Hindlimb muscle (tissue), 1 donor: ENCODE measurements around the gene EPN3. TPM values are rescaled to one million over a fixed set of nuclear protein-coding genes. Genes with fewer than 3 reads are reported as not detected.

Source experiments
- DNase-seq: peaks from one replicate; pipeline ENCODE4 v3.0.0-alpha.2; 2013
- polyA plus RNA-seq: library from polyadenylated mRNA; unstranded; fragments of 120-200 nt; gene quantifications from one replicate; pipeline ENCODE4 v1.2.1, GENCODE V29; 2013; ENCODE audit not compliant: insufficient read length

The EPN3 gene
- polyA plus RNA-seq, 1 donor = 1.5 TPM

- DNase-seq = no peak
Observed at GRCh38 chr17:50570528-50570927, 38.0 kb downstream of the EPN3 start.

DNA sequence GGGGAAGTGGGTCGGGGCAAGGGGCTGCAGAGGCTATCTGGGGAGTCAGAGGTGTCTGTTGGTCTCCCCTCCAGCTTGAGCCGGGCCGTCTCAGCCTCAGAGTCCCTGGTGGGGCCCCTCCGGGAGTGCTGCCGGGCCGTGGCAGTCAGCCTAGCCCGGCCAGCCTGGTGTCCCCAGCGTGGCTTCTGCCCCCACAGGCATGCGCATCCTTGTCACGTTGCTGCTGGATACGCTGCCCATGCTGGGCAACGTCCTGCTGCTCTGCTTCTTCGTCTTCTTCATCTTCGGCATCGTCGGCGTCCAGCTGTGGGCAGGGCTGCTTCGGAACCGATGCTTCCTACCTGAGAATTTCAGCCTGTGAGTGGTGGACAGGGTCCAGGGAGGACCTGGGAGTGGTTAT, 39.1 kb downstream of the EPN3 start:
- DNase-seq = no peak

- DNase-seq = no peak
Observed at GRCh38 chr17:50572541-50572940, 40.0 kb downstream of the EPN3 start.

- DNase-seq = no peak
Observed at GRCh38 chr17:50573866-50574611, 41.5 kb downstream of the EPN3 start.

- no peak for DNase-seq
Observed at GRCh38 chr17:50575581-50576210, 43.2 kb downstream of the EPN3 start.

DNA sequence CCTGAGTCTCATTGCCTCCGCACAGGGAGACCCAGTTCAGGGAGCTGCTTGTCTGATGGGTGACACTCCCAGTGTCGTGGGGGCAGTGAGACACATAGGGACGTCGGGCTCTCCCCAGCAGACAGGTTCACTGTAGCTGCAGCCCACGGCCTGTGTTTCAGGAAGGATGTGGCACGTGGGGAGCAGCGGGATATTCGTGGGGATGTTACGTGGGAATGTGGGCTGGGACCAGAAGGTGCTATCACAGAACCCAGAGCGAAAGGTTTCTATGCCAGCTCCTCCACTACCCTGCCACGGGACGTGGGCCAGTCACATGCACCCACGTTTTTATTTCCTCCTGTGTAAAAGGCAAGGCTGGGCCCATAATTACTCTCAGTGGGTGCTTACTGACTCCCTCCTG, 44.3 kb downstream of the EPN3 start:
- no peak for DNase-seq

DNA sequence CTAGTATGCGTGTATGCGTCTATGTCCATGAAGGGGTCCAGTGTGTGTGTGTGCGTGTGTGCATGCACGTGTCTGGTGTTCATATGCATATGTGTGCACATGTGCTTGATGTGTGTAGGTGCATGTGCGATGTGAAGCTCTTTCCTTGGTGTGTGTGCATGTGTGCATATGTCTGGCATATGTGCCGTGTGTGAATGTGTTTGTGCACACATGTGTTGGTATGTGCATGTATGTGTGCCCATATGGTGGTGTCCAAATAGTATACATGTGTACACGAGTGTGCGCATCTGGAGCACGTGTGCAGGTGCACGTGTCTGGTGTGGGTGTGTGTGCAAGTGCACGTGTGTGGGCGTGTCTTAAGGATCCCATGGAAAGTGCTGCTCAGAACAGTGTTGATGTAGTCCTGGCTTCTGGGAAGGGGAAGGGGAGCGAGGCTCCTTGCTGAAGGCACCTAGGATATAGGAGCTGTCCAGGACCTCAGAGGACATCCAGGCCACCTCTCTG, 45.0 kb downstream of the EPN3 start:
- DNase-seq = no peak

DNA sequence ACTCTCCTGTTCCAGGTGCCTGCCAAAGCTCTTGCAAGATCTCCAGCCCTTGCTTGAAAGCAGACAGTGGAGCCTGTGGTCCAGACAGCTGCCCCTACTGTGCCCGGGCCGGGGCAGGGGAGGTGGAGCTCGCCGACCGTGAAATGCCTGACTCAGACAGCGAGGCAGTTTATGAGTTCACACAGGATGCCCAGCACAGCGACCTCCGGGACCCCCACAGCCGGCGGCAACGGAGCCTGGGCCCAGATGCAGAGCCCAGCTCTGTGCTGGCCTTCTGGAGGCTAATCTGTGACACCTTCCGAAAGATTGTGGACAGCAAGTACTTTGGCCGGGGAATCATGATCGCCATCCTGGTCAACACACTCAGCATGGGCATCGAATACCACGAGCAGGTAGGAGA, 45.6 kb downstream of the EPN3 start:
- DNase-seq = no peak

DNA sequence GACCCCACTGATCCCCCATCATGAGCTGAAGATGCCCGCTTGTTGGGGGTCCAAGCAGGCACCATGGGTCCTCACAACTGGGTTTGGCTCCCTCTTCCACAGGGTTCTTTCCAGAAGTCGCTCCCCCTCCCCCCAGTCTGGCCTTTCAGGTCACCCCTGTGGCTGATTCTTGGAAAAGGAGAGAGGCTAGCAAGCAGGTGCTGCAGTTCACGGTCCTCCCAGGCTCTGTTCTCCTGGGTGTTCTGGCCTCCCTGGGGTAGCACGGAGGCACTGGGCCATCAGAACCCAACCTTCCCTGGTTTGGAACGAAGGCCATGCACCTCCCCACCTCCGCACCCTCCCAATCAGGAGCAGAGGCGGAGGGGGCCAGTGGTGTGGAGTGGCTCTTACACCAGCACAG, 46.9 kb downstream of the EPN3 start:
- DNase-seq = no peak

GRCh38 chr17:50580646-50581045, 48.1 kb downstream of the EPN3 start:
- no peak for DNase-seq

DNA sequence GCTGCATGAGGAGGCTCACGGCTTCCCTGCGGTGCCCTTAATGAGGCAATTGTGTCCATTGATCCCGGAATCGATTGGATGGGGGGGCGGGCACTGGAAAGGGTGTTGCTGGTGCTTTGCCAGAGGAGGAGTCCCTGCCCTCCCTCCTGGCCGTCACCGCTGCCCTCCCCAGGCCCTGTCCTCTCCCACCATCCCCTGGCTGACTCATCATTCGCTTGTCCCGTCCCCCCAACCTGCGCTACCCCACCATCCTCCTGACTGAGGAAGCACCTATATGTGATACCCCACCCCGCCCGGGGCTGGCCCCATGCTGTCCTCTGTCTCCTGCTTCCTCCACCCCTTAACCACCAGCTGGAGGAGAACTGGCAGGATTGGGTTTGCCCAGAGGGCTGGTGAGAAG, 48.8 kb downstream of the EPN3 start:
- no peak for DNase-seq

DNA sequence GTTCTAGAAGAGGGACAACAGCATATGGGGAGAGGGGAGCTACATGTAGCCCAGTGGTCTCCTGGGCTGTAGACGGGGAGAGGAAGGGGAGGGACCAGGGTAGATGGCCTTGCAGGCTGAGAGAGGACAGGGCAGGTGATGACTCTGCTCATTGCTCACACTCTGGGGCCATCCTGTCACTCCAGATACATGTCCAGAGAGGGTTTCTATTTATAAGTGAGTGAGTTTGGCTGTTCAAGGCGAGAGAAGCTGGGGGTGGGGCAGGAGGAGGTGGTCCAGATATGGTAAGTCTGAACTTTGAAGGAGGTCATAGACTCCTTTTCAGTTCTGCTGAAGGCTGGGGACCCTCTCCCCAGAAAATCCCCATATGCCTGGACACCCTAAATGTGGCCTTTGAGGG, 50.2 kb downstream of the EPN3 start:
- no peak for DNase-seq

DNA sequence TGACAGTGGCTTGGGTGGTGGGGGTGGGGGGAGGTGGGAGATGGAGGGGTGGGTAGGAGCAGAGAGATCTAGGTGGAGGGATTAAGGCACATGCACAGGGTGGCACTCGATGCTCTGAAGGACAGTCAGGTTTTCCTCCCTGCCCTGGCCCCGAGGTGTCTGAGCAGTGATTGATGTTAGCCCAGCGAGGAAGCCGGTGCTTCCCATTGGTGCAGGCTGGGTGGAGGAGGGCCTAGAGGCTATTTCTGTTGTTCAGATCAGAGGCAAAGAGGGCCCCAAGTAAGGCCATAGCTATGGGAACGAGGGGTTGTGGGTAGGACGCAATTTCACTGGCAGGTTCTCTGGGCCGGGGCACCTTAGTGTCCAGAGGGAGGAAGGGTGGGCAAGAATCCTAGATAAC, 51.1 kb downstream of the EPN3 start:
- no peak for DNase-seq

GRCh38 chr17:50584116-50584515, 51.6 kb downstream of the EPN3 start:
- DNase-seq = no peak

DNA sequence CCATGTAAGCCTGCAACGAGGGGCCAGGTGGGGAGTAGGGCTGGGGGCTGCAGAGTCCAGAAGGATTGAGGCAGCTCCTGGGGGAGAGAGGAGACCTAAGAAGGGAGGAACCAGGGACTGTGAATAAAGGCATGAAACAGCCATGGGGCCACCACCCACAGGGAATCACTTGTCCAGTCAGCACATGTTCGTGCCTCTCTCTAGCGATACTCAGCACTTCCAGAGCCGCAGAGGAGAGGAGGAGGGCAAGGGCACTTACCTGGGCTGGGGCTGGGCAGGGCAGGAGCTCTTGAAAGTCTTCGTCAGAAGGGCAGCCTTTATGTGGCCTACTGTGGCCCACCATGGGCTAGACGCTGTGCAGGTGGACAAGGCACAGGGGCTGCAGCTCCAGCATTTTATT, 52.2 kb downstream of the EPN3 start:
- DNase-seq = no peak

DNA sequence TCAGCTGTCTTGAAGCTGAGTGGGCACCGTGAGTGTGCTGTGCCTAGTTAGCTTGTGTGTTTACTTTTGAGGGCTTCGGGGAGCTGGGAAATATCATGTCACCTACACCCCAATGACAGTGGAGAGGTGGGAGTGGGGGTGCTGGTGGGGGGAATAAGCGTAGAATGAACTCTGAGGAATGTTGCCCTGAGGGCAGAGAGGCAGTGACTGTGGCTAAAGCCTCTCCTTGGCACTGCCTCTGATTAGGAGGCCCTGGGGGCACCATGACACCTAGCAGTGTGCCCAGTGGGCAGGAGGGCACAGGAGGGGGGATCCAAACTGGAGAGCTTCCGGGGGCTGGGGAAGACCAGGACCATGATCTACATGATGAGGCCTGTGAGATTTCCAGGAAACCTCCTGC, 52.8 kb downstream of the EPN3 start:
- no peak for DNase-seq

DNA sequence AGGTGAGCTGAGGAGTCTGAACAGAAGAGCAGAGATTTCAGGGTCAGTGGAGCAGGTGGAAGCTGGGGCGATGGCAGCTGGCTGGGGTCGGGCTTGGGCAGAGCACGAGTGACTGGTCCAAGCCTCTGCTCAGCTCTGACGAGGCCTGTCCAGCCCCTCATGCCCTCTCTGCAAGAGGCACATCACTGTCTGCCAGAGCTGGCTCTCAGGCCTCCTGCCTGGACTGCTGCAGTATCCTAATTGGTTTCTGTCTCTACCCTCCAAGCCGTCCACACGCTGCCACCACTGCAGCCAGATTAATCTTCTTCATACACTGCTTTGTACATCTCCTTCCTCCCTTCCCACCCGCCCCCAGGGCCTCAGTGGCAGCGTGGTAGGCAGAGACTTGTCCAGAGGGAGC, 53.4 kb downstream of the EPN3 start:
- no peak for DNase-seq

DNA sequence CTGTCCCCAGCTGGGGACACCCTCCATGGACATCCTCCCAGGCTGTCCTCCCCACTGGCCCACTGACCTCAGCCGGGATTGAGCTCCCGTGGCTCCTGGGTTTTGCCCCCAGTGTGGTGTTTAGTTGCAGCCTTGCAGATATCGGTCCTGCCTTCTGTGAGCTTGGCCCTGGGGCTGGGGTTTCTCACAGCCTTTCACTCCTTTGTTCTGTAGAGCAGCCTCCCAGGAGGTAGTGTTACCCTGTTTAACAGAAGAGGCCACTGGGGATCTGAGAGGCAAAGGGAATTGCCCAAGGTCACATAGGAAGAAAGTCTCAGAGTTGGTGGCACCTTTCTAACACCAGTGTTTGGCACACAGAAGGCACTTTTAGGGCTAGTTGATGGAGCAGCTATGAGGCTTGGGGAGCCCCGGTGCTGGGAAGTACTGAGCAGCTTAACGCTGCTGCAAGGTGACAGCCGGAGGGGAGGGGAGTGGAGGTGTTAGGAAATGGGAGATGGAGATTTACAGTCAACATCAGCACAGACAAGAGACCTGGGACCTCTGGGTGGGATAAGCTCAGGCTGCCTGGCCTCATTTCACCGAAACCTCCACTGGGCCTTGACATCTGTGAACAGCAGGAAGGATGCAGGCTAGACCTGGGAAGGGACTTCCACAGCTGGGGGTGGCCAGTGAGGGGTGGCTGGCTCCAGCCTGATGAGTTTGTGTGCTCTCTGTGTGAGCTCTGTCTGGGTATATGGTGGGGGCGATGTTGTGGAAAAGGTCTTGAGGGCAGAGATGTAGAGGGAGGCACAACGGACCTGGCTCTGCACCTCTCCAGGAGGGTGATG, 54.1 kb downstream of the EPN3 start:
- no peak for DNase-seq

DNA sequence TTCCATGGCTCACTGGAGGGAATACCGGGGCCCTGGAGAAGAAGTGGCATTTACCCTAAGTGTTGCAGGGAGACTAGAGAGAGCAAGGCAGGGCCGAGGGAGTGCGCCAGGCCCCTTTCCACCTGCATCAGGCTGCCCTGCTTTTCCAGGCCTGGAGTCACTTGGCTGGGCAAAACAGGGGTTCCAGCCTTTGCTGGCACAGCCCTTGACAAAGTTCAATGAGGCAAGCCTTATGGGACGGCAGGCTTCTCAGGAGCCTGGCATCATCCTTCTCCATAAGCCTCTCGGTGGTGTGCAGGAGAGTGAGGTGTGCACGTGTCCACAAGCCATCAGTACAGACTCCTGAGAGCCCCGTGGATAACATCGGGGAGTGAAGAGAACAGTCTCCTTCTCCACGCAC, 55.0 kb downstream of the EPN3 start:
- DNase-seq = no peak

- DNase-seq = no peak
Observed at GRCh38 chr17:50588391-50589049, 56.0 kb downstream of the EPN3 start.

DNA sequence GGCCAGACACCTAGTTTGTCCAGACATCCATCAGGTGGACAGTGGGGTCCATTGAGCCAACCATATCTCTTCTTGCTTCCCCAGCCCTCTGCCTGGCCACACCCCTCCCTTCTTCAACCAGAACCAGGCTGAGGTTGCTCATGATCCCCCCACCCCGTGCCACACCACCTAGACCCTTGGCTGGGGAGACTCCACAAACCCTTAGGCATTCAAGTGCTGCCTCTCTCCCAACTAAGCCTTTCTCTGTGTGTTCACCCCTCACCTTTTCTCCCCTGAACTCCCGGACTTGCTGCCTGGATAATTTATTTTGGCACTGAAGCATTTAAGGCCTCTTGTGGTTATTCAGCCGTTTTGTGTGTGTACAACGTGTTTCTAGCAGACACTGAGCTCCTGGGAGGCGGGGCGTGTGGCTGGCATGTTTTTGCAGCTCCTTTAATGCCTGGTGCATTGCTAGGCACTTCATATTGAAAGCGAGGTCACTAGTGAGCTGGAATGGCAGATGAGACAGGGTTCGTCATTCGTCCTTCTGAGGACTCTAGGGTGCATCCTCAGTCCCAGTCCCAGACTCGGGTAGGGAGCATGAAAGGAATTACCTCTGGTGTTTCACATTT, 56.7 kb downstream of the EPN3 start:
- no peak for DNase-seq

GRCh38 chr17:50590946-50591737, 58.6 kb downstream of the EPN3 start:
- no peak for DNase-seq
